ENCODE results near the gene VIP.

Gene VIP

DNA sequence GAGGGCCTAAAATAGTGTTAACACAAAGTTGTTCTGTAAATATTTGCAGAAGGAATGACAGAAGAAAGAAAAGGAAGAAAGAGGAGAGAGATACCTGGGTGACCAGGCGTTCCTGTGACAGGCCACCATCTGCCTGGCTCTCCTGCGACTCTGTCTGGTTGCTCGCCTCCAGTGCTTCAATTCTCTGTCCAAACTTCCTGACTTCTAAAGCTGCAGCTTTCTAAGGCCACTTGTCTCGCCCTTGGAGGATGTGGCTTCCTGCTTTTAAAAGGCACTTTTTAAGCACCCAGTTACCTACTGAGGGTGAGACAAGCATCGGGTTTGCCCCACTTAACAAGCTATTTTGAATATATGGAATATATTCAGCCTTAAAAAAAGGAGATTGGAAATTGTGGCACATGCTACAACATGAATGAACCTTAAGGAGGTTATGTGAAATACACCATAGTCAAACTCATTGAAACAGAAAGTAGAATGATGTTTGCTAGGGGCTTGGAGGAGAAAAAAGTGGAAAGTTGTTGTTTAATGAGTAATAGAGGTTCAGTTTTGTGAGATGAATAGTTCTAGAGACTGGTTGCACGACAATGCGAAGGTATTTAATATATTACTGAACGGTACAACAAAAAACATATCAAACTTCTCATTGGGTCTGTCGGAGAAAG lies 32.8 kb downstream of the VIP start:
- DNase-seq = no peak

DNA sequence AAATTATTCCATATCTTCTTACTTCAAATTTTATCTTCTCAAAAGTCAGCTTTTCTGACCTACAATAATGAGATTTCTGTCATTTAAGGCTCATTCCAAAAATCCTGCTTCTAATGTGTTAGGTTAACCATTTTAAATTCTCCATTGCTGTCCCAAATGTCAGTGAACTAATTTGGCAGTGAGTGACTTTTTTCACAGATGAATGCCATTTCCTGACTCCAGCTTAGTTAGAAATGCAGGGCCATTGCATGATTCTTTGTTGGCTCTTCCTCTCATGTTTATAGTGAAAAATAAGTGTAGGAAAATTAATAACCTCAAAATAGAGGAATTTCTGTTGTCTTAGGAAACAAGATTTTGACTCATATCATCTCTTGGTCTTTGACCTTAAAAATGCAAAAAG lies 44.1 kb downstream of the VIP start:
- DNase-seq = no peak

DNA sequence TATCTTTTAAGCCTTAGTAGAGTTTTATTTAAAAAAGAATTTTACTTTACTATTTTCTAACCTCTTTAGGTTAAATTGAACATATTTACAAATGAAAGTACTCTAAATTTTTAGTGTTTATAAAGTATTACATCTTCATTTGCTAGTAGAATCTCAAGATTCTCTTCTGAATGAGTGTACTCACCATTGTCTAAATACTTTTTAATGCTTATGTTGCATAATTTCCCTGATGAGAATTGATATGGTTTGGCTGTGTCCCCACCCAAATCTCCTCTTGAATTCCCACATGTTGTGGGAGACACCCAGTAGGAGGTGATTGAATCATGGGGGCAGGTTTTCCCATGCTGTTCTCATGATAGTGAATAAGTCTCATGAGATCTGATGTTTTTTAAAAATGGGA lies 53.6 kb downstream of the VIP start:
- no peak for DNase-seq
